Measurements from ENCODE around the gene MAML2.

The MAML2 gene

DNA sequence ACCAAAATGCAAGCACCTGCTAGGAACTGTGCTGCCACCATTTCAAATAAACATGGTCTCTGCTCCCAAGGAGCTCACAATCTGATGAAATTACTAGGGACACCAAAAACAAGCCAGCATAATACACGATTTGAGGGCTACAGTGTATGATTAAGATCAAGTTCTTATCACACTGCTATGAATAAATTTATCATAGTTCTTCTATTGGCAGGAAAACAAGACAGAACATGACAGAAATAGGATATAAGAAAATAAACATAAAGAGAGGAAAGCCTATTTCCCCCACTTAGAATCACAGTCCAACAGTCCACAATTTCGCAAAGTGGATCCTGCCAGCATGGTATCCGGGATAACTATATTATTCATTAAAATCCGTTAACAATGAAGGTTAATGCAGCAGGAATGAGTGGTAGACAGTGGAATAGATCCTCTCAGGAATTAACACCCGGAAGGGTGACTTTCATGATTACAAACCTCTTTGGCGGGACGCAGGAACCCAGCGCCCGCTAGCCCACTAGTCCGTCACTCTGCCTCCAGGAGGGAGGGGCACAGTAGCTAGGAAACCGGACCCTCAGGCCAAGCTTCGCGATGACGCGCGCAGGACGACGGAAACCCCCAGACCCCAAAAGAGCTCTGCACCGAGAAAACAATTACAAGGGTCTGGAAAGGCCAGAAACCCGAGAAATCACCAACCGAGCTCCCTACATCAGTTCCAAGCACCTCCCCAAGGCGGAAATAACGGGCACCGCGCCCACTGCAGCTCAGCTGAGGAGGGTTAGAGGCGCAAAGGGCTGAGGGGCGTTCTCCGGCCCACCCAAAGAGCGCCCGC, 46.1 kb upstream of the MAML2 start:
- Histone ChIP-seq H3K27ac (ENCODE audit: poor library complexity, severe bottlenecking) (peak overlapping the region; percentile 44), H3K27me3 (ENCODE audit: insufficient read depth, poor library complexity, severe bottlenecking) (no peaks in the 10 kb centered on the region), H3K36me3 (ENCODE audit: low read depth) (peaks cover 9% of the 10 kb centered on the region), H3K4me3 (ENCODE audit: severe bottlenecking) (peak overlapping the region; percentile 93), H3K4me1 (ENCODE audit: insufficient read depth, poor library complexity, severe bottlenecking) (peaks cover 13% of the 10 kb centered on the region), H3K9me3 (ENCODE audit: severe bottlenecking) (no peaks in the 10 kb centered on the region)
- TF ChIP-seq, protein P1, sequence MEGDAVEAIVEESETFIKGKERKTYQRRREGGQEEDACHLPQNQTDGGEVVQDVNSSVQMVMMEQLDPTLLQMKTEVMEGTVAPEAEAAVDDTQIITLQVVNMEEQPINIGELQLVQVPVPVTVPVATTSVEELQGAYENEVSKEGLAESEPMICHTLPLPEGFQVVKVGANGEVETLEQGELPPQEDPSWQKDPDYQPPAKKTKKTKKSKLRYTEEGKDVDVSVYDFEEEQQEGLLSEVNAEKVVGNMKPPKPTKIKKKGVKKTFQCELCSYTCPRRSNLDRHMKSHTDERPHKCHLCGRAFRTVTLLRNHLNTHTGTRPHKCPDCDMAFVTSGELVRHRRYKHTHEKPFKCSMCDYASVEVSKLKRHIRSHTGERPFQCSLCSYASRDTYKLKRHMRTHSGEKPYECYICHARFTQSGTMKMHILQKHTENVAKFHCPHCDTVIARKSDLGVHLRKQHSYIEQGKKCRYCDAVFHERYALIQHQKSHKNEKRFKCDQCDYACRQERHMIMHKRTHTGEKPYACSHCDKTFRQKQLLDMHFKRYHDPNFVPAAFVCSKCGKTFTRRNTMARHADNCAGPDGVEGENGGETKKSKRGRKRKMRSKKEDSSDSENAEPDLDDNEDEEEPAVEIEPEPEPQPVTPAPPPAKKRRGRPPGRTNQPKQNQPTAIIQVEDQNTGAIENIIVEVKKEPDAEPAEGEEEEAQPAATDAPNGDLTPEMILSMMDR (IDR thresholded peaks at IDR 0.05; ENCODE audit: poor library complexity, severe bottlenecking) = no peak
- peak; percentile 58 for ATAC-seq (ENCODE audit: low read depth)
- no peak for DNase-seq (ENCODE audit: low spot score)

DNA sequence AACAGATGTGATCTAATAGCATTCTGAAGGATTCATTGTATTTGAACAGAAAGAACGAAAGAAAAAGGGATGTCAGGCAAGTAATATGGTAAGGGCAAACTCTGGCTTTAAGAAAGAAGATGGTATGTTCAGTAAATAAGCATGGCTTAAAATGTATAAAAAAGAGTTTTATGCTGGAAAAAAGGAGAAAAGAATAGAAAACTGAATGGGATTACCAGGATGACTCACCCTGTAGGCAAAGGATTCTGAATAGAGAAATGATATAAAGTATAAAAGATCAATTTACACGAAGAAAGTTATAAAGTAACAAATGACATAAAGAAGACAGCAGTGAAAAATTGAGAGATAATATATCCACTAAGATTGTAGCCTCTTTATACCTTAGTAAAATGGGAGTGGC, 42.2 kb upstream of the MAML2 start:
- no peaks in the 10 kb centered on the region for H3K9me3 ChIP-seq (ENCODE audit: severe bottlenecking)
- DNase-seq (ENCODE audit: low spot score) (no peak), ATAC-seq (ENCODE audit: low read depth) (no peak)
- no peak overlapping the region for H3K27ac ChIP-seq (ENCODE audit: poor library complexity, severe bottlenecking)
- H3K36me3 ChIP-seq (ENCODE audit: low read depth) = peaks cover 41% of the 10 kb centered on the region
- H3K4me3 ChIP-seq (ENCODE audit: severe bottlenecking) = no peak overlapping the region
- H3K4me1 ChIP-seq (ENCODE audit: insufficient read depth, poor library complexity, severe bottlenecking) = peaks cover 10% of the 10 kb centered on the region
- TF ChIP-seq, protein P1 (IDR thresholded peaks at IDR 0.05; ENCODE audit: poor library complexity, severe bottlenecking) = no peak
- no peaks in the 10 kb centered on the region for H3K27me3 ChIP-seq (ENCODE audit: insufficient read depth, poor library complexity, severe bottlenecking)

DNA sequence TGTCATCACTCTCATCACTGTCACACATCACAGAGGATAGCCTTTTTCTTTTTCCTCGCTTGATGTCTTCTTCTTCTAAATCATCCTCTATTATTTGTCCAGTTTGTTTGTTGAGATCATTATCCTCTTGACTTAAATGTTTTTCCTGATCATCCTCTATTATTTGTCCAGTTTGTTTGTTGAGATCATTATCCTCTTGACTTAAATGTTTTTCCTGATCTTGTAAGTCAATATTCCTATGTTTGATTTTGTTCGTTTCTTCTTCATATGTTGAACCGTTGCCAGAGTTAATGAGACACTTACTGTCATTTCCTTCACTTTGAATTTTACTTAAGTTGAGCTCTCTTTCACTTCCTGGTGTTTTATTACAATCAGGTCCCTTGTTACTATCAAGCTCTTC, 41.2 kb upstream of the MAML2 start:
- H3K27ac ChIP-seq (ENCODE audit: poor library complexity, severe bottlenecking) = no peak overlapping the region
- ATAC-seq (ENCODE audit: low read depth) = no peak
- no peak overlapping the region for H3K4me3 ChIP-seq (ENCODE audit: severe bottlenecking)
- peaks cover 41% of the 10 kb centered on the region for H3K36me3 ChIP-seq (ENCODE audit: low read depth)
- DNase-seq (ENCODE audit: low spot score) = no peak
- TF ChIP-seq, protein P1 (IDR thresholded peaks at IDR 0.05; ENCODE audit: poor library complexity, severe bottlenecking) = no peak
- no peaks in the 10 kb centered on the region for H3K9me3 ChIP-seq (ENCODE audit: severe bottlenecking)
- peaks cover 10% of the 10 kb centered on the region for H3K4me1 ChIP-seq (ENCODE audit: insufficient read depth, poor library complexity, severe bottlenecking)
- H3K27me3 ChIP-seq (ENCODE audit: insufficient read depth, poor library complexity, severe bottlenecking) = no peaks in the 10 kb centered on the region

DNA sequence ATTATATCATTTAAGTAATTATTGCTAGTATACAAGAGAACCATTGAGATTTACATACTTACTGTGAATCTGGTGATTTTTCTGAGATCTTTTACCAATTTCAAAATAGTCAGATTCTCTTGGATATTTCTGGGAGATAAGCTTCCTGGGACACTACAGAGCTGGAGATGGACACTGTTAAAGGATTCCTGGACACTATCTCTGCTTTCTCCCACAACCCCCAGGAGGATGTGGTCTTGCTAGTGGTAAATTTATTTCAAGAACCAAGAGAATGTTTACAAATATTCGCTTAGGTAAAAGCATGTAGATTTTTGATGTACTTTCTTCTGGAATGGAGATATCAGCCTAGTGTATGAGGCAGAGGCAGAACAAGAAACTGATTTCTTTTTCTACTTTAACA, 33.8 kb upstream of the MAML2 start:
- TF ChIP-seq, protein P1 (IDR thresholded peaks at IDR 0.05; ENCODE audit: poor library complexity, severe bottlenecking) = no peak
- Histone ChIP-seq H3K27me3 (ENCODE audit: insufficient read depth, poor library complexity, severe bottlenecking) (no peaks in the 10 kb centered on the region), H3K4me1 (ENCODE audit: insufficient read depth, poor library complexity, severe bottlenecking) (no peaks in the 10 kb centered on the region), H3K36me3 (ENCODE audit: low read depth) (peaks cover 20% of the 10 kb centered on the region), H3K9me3 (ENCODE audit: severe bottlenecking) (no peaks in the 10 kb centered on the region), H3K27ac (ENCODE audit: poor library complexity, severe bottlenecking) (no peak overlapping the region), H3K4me3 (ENCODE audit: severe bottlenecking) (no peak overlapping the region)
- DNase-seq (ENCODE audit: low spot score) = no peak
- no peak for ATAC-seq (ENCODE audit: low read depth)

DNA sequence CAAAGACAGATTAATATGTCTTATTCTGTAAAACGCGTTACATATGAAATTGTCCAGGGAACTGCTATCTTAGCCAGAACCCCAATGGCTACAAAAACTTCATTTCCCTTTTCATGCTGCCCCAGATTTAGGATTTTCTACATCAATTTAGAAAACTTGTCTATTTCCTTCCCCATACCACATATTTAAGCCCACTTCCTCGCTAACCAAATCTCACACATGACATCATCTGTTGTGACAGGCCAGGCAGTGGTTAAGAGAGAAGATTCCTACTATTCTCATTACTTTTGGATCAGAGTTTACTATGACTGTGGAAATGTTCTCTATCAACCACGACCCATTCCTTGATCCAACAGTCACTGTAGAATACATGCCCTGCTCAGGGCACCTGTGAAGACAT, 30.8 kb upstream of the MAML2 start:
- H3K27ac ChIP-seq (ENCODE audit: poor library complexity, severe bottlenecking) = no peak overlapping the region
- H3K36me3 ChIP-seq (ENCODE audit: low read depth) = peaks cover 24% of the 10 kb centered on the region
- H3K4me1 ChIP-seq (ENCODE audit: insufficient read depth, poor library complexity, severe bottlenecking) = no peaks in the 10 kb centered on the region
- no peaks in the 10 kb centered on the region for H3K9me3 ChIP-seq (ENCODE audit: severe bottlenecking)
- no peak overlapping the region for H3K4me3 ChIP-seq (ENCODE audit: severe bottlenecking)
- ATAC-seq (ENCODE audit: low read depth) (no peak), DNase-seq (ENCODE audit: low spot score) (no peak)
- no peaks in the 10 kb centered on the region for H3K27me3 ChIP-seq (ENCODE audit: insufficient read depth, poor library complexity, severe bottlenecking)
- TF ChIP-seq, protein P1 (IDR thresholded peaks at IDR 0.05; ENCODE audit: poor library complexity, severe bottlenecking) = no peak

Measured in RWPE2 (cell line).